ENCODE measurements around the gene MAST2.
"Not testable (repeated sequence)": the region's sequence is repeated elsewhere in the genome, so short reads cannot be mapped to it uniquely, and the experiment has no call there.

The MAST2 gene

DNA sequence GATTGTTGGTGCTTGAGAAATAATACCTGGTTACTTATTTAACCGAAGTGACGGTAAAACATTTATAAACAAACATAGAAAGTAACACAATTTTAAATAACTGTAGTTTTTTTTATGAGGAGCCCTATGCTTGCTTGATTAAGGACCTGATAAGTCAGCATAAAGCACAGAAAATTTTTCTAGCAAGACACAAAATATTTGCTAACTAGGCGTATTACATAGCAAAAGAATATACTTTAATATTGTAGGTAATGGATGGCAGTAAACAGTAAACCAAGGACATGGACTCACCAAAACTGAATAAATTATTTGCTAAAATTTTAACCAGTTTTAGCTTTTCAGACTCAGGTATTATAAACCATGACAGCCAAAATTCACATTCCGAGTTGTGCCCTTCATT lies 90.9 kb downstream of the MAST2 start:
- DNase-seq (ENCODE audit: low read depth in 2 of 2): no peak

GRCh38 chr1:45894921-45895320 lies 91.5 kb downstream of the MAST2 start:
- no peak for DNase-seq (ENCODE audit: low read depth in 2 of 2)

DNA sequence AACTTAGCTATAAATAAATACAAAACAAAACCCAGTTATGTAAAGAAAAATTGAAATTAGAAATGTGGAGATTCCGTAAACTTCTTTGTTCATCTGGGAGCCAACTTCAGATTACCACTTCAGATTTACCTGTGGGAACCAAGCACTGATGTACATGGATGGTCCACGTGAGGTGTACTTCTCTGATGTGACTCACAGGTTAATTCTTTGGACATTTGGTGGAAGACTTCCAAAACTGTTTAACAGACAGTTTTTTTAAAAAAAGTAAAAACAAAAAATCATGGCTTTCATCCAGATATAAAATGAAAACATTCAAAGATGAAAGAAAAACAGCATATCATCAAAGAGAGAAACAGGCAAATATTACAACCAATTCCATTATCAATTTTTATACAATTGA lies 92.0 kb downstream of the MAST2 start:
- no peak for DNase-seq (ENCODE audit: low read depth in 2 of 2)

- no peak for DNase-seq (ENCODE audit: low read depth in 2 of 2)
Measured at GRCh38 chr1:45906883-45907282, 103.5 kb downstream of the MAST2 start.

- DNase-seq (ENCODE audit: low read depth in 2 of 2): no peak
Measured at GRCh38 chr1:45908611-45909140, 105.3 kb downstream of the MAST2 start.

DNA sequence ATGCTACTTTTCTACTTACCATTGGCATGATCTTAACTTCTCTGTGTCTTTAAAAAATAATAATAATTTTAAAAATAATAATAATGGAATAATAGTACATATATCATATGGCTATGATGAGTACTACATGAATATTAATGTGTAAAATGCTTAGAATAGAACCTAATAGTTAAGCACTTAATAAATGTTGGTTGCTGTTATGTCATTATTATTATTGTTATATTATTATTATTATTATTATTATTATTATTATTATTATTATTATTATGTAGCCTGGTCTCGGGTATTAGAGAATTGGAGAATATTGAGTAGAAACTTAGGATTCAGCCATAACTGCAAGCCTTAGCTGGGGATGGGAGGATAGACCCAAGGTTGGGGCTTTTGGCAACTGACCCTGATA lies 108.2 kb downstream of the MAST2 start:
- no peak for DNase-seq (ENCODE audit: low read depth in 2 of 2)

GRCh38 chr1:45913183-45913683 lies 109.8 kb downstream of the MAST2 start:
- no peak for DNase-seq (ENCODE audit: low read depth in 2 of 2)

- no peak for DNase-seq (ENCODE audit: low read depth in 2 of 2)
Measured at GRCh38 chr1:45913731-45914501, 110.5 kb downstream of the MAST2 start.

- DNase-seq (ENCODE audit: low read depth in 2 of 2): no peak
Measured at GRCh38 chr1:45914836-45915235, 111.4 kb downstream of the MAST2 start.

DNA sequence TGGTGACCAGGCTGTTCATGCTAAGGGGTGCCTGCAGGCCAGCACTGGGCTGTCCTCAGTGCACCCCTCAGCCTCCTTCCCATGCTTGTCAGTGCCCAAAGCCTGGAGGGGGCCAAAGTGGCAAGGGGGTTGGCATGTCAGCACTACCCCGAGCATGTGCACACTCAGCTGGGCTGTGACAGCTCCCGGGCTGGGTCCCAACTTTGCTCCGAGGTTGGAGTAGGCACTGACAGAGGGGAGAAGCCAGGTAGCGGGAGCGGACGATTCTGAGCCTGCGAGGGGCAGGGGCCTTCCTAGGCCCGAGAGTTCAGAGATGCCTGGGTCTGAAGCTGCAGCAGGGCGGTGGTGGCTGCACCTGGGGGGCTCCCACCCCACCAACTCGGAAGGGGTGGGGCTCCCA lies 119.0 kb downstream of the MAST2 start:
- no peak for DNase-seq (ENCODE audit: low read depth in 2 of 2)

GRCh38 chr1:45922813-45923212 lies 119.4 kb downstream of the MAST2 start:
- DNase-seq (ENCODE audit: low read depth in 2 of 2): no peak

DNA sequence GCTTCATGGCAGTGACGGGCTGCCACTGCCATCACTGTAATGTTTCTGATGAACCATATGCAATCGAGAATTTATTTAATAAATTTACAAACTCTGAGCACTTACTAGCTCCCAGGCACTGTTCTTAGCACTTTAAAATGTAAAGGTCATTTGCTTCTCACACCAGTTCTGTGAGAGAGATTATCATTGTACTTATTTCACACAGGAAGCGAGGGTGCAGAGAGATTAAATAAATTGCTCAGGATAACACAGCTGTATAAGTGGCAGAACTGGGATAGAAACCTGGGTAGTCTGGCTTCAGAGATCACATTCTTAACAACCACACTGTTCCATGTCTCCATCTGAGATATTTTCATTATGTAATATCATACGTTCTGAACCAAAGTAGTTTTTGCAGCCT lies 119.9 kb downstream of the MAST2 start:
- DNase-seq (ENCODE audit: low read depth in 2 of 2): no peak

DNA sequence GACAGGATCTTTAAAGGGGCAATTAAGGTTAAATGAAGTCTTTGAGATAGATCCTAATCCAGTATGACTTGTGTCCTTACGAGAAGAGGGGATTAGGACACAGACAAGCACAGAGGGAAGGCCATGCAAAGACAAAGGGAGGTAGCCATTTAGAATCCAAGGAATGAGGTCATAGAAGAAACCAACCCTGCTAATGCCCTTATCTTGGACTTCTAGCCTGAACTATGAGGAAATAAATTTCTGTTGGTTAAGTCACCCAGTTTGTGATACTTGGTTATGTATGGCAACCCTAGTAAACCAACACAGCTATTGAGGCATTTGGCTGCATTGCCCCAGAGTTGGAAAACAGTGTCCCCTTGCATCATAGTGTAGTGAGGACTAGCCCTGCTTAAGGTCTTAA lies 121.3 kb downstream of the MAST2 start:
- DNase-seq (ENCODE audit: low read depth in 2 of 2): no peak

GRCh38 chr1:45925728-45926287 lies 122.4 kb downstream of the MAST2 start:
- no peak for DNase-seq (ENCODE audit: low read depth in 2 of 2)

GRCh38 chr1:45926330-45926729 lies 122.9 kb downstream of the MAST2 start:
- no peak for DNase-seq (ENCODE audit: low read depth in 2 of 2)

GRCh38 chr1:45927231-45927915 lies 124.0 kb downstream of the MAST2 start:
- not testable (repeated sequence) for DNase-seq (ENCODE audit: low read depth in 2 of 2)

DNA sequence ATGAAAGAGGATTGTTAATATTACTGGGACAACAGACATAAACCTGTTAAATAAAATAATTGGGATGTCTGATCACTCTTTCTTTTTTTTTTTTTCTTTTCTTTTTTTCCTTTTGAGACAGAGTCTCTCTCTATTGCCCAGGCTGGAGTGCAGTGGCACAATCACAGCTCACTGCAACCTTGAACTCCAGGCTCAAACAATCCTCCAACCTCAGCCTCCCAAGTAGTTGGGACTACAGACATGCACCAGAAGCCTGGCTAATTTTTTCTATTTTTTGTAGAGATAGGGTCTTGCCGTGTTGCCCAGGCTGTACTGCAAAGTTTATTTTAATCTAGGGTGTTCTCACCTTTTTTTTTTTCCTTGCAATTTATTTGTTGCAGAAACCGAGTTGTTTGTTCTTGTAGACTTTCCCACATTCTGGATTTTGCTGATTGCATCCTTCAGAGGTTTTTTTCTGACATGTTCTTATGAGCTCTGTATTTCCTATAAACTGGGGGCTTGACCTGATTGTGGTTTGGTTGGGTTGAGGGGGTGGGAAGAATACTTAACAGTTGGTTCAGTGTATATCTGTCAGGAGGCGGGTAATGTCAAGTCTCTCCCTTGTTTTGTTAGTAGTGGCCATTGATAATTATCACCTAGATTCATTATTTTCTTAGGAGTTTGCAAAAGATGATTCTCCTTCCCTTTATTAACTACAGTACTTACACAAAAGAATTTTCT lies 125.2 kb downstream of the MAST2 start:
- DNase-seq (ENCODE audit: low read depth in 2 of 2): no peak

GRCh38 chr1:45929257-45929687 lies 125.9 kb downstream of the MAST2 start:
- DNase-seq (ENCODE audit: low read depth in 2 of 2): no peak

GRCh38 chr1:45930258-45931150 lies 127.1 kb downstream of the MAST2 start:
- DNase-seq (ENCODE audit: low read depth in 2 of 2): no peak

DNA sequence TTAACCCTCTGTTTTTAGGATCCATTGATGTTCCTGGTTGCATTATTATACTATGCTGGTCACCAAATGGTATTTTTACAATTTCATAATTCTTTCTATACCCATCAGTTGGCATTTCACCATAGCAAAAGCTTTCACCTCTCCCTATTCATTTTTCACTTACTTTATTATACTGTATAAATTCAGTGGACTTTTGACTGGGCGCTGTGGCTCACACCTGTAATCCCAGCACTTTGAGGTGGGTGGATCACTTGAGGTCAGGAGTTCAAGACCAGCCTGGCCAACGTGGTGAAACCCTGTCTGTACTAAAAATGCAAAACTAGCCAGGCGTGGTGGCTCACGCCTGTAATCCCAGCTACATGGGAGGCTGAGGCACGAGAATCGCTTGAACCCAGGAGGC lies 128.8 kb downstream of the MAST2 start:
- not testable (repeated sequence) for DNase-seq (ENCODE audit: low read depth in 2 of 2)

DNA sequence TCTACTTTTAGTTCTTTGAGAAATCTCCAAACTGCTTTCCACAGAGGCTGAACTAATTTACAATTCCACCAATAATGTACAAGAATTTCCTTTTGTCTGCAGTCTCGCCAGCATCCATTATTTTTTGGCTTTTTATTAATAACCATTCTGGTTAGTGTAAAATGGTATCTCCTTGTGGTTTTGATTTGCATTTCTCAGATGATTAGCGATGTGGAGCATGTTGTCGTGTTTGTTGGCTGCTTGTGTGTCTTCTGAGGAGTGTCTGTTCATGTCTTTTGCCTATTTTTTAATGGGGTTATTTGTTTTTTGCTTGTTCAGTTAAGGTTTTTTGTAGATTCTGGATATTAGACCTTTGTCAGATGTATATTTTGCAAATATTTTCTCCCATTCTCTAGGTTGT lies 131.5 kb downstream of the MAST2 start:
- DNase-seq (ENCODE audit: low read depth in 2 of 2): no peak

Data from stimulated activated CD4-positive, alpha-beta T cell treated with anti-CD3 and anti-CD28 coated beads, Interleukin-12 subunit alpha, Interleukin-12 subunit beta, amount 100 ng/mL, for 24 hours (primary cell).